Ishikawa (cell line): ENCODE results near the gene TMOD4.

Source experiments
- CEBPB ChIP-seq: IDR thresholded peaks from 2 replicates; pipeline ENCODE4 v1.6.1; 2012
- CREB1 ChIP-seq: IDR thresholded peaks from 2 replicates; pipeline ENCODE4 v1.6.1; 2012; ENCODE audit warnings: low read depth
- EGR1 ChIP-seq: IDR thresholded peaks from 2 replicates; pipeline ENCODE4 v1.6.1; 2012
- EP300 ChIP-seq: IDR thresholded peaks from 2 replicates; pipeline ENCODE4 v1.6.1; 2012; ENCODE audit warnings: borderline replicate concordance
- FOXM1 ChIP-seq: IDR thresholded peaks from 2 replicates; pipeline ENCODE4 v1.6.1; 2012; ENCODE audit warnings: low read depth, borderline replicate concordance
- NFIC ChIP-seq: IDR thresholded peaks from 2 replicates; pipeline ENCODE4 v1.6.1; 2012
- RAD21 ChIP-seq: IDR thresholded peaks from 2 replicates; pipeline ENCODE4 v1.6.1; 2012; ENCODE audit warnings: low read depth
- TAF1 ChIP-seq: IDR thresholded peaks from 2 replicates; pipeline ENCODE4 v1.6.1; 2012; ENCODE audit warnings: low read depth, mild to moderate bottlenecking
- TCF12 ChIP-seq: IDR thresholded peaks from 2 replicates; pipeline ENCODE4 v1.6.1; 2012; ENCODE audit warnings: low read depth
- TEAD4 ChIP-seq: IDR thresholded peaks from 2 replicates; pipeline ENCODE4 v1.6.1; 2012
- USF1 ChIP-seq: IDR thresholded peaks from 2 replicates; pipeline ENCODE4 v1.6.1; 2012
- YY1 ChIP-seq: IDR thresholded peaks from 2 replicates; pipeline ENCODE4 v1.6.1; 2012; ENCODE audit warnings: low read depth
- ZBTB7A ChIP-seq: IDR thresholded peaks from 2 replicates; pipeline ENCODE4 v1.6.1; 2012; ENCODE audit warnings: low read depth
- TF ChIP-seq, protein P1 (sequence below): IDR thresholded peaks from 2 replicates; pipeline ENCODE4 v1.6.1; 2012
- TF ChIP-seq, protein P2 (sequence below): IDR thresholded peaks from 2 replicates; pipeline ENCODE4 v1.6.1; 2012; ENCODE audit warnings: low read depth, mild to moderate bottlenecking

Gene TMOD4

DNA sequence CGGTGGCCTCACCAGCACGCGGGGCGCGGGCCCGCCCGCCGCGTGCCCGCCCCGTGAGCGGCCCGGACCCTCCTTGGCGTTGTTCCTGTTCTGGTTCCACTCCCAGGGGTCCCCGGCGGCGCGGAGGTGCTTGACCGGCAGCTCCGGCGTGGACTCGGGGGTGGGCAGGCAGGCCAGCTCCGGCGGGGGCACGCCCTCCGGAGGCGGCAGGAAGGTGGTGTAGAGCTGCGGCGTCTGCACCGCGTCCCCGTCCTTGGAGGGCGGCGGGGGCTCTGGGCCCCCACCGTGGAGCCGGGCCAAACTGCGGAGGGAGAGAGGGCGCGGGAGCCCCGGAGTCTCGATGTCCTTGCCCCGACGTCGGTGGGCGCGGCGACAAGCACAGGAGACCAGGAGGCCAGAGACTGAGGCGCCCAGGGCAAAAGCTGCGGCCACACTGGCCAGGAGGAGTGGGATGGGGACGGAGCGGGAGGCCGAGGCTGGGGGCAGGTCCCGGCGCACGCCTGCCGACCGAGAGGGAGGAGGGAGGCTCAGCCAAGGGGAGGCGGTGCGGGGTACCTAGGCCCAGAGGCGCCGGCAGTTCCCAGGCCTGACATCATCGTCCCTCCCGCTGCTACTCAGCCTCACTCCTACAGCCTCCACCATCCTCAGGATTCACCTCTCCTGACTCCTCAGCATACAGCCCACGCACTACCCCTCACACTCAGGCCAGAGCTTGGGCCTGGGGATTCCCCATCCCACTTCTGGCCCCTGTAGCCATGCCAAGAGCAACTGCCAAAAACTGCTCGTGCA, 42.6 kb downstream of the TMOD4 start:
- TF ChIP-seq CREB1 (no peak), USF1 (no peak), EGR1 (no peak), FOXM1 (no peak), YY1 (no peak), EP300 (no peak), TEAD4 (no peak), RAD21 (no peak), CEBPB (no peak), TCF12 (no peak), TAF1 (no peak), NFIC (no peak), ZBTB7A (no peak)
- TF ChIP-seq, protein P1, sequence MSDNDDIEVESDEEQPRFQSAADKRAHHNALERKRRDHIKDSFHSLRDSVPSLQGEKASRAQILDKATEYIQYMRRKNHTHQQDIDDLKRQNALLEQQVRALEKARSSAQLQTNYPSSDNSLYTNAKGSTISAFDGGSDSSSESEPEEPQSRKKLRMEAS, result no peak
- TF ChIP-seq, protein P2, sequence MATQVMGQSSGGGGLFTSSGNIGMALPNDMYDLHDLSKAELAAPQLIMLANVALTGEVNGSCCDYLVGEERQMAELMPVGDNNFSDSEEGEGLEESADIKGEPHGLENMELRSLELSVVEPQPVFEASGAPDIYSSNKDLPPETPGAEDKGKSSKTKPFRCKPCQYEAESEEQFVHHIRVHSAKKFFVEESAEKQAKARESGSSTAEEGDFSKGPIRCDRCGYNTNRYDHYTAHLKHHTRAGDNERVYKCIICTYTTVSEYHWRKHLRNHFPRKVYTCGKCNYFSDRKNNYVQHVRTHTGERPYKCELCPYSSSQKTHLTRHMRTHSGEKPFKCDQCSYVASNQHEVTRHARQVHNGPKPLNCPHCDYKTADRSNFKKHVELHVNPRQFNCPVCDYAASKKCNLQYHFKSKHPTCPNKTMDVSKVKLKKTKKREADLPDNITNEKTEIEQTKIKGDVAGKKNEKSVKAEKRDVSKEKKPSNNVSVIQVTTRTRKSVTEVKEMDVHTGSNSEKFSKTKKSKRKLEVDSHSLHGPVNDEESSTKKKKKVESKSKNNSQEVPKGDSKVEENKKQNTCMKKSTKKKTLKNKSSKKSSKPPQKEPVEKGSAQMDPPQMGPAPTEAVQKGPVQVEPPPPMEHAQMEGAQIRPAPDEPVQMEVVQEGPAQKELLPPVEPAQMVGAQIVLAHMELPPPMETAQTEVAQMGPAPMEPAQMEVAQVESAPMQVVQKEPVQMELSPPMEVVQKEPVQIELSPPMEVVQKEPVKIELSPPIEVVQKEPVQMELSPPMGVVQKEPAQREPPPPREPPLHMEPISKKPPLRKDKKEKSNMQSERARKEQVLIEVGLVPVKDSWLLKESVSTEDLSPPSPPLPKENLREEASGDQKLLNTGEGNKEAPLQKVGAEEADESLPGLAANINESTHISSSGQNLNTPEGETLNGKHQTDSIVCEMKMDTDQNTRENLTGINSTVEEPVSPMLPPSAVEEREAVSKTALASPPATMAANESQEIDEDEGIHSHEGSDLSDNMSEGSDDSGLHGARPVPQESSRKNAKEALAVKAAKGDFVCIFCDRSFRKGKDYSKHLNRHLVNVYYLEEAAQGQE, result no peak

GRCh38 chr1:151132335-151133017, 43.3 kb downstream of the TMOD4 start:
- TF ChIP-seq TEAD4 (no peak), YY1 (no peak), CEBPB (no peak), FOXM1 (no peak), EP300 (no peak), ZBTB7A (no peak), NFIC (no peak), USF1 (no peak), RAD21 (no peak), TAF1 (no peak)

GRCh38 chr1:151131701-151132334, 44.0 kb downstream of the TMOD4 start:
- no peak for TF ChIP-seq NFIC
- no peak for TF ChIP-seq TAF1
- TF ChIP-seq ZBTB7A, result no peak
- no peak for TF ChIP-seq TCF12
- TF ChIP-seq RAD21, result no peak
- no peak for TF ChIP-seq EGR1
- TF ChIP-seq, protein P1, result no peak
- no peak for TF ChIP-seq FOXM1
- no peak for TF ChIP-seq EP300
- no peak for TF ChIP-seq YY1
- TF ChIP-seq CEBPB, result no peak
- TF ChIP-seq, protein P2, result no peak
- TF ChIP-seq TEAD4, result no peak
- TF ChIP-seq USF1, result no peak
- no peak for TF ChIP-seq CREB1

- no peak for TF ChIP-seq RAD21
- TF ChIP-seq NFIC, result no peak
- no peak for TF ChIP-seq FOXM1
These were observed 44.7 kb downstream of the TMOD4 start for GRCh38 chr1:151130987-151131586.

GRCh38 chr1:151128800-151129199, 47.0 kb downstream of the TMOD4 start:
- TF ChIP-seq EGR1 (no peak), TAF1 (no peak), FOXM1 (no peak), CEBPB (no peak), TEAD4 (no peak), RAD21 (no peak), NFIC (no peak)
- TF ChIP-seq, protein P2, result no peak
